ENCODE data around the gene POLR2F.

Gene POLR2F

GRCh38 chr22:37989146-37990045 is 35.9 kb downstream of the POLR2F start:
- Mint-ChIP-seq H3K36me3 (ENCODE audit: low read depth) (no peaks in the 10 kb centered on the region), H3K4me1 (ENCODE audit: low read depth) (no peaks in the 10 kb centered on the region), H3K27ac (peak overlapping the region; percentile 15), H3K9me3 (no peaks in the 10 kb centered on the region), H3K27me3 (ENCODE audit: low read depth) (no peaks in the 10 kb centered on the region), H3K4me3 (no peak overlapping the region)
- DNase-seq (ENCODE audit: low spot score), result no peak

- H3K9me3 Mint-ChIP-seq, result no peaks in the 10 kb centered on the region
- H3K27ac Mint-ChIP-seq, result no peak overlapping the region
- DNase-seq (ENCODE audit: low spot score), result no peak
- no peaks in the 10 kb centered on the region for H3K36me3 Mint-ChIP-seq (ENCODE audit: low read depth)
- H3K4me1 Mint-ChIP-seq (ENCODE audit: low read depth), result no peaks in the 10 kb centered on the region
- no peaks in the 10 kb centered on the region for H3K27me3 Mint-ChIP-seq (ENCODE audit: low read depth)
- no peak overlapping the region for H3K4me3 Mint-ChIP-seq
Measured at GRCh38 chr22:37990301-37990700, 36.8 kb downstream of the POLR2F start.

- no peaks in the 10 kb centered on the region for H3K27me3 Mint-ChIP-seq (ENCODE audit: low read depth)
- no peak overlapping the region for H3K4me3 Mint-ChIP-seq
- no peaks in the 10 kb centered on the region for H3K4me1 Mint-ChIP-seq (ENCODE audit: low read depth)
- H3K36me3 Mint-ChIP-seq (ENCODE audit: low read depth), result no peaks in the 10 kb centered on the region
- no peaks in the 10 kb centered on the region for H3K9me3 Mint-ChIP-seq
- DNase-seq (ENCODE audit: low spot score), result no peak
- H3K27ac Mint-ChIP-seq, result no peak overlapping the region
Measured at GRCh38 chr22:37990862-37991261, 37.4 kb downstream of the POLR2F start.

- Mint-ChIP-seq H3K36me3 (ENCODE audit: low read depth) (no peaks in the 10 kb centered on the region), H3K27me3 (ENCODE audit: low read depth) (no peaks in the 10 kb centered on the region), H3K9me3 (no peaks in the 10 kb centered on the region), H3K4me3 (no peak overlapping the region), H3K4me1 (ENCODE audit: low read depth) (no peaks in the 10 kb centered on the region), H3K27ac (no peak overlapping the region)
- DNase-seq (ENCODE audit: low spot score), result no peak
Measured at GRCh38 chr22:37991731-37992442, 38.4 kb downstream of the POLR2F start.

- H3K4me3 Mint-ChIP-seq, result no peak overlapping the region
- no peaks in the 10 kb centered on the region for H3K36me3 Mint-ChIP-seq (ENCODE audit: low read depth)
- H3K27ac Mint-ChIP-seq, result no peak overlapping the region
- no peaks in the 10 kb centered on the region for H3K27me3 Mint-ChIP-seq (ENCODE audit: low read depth)
- no peak for DNase-seq (ENCODE audit: low spot score)
- H3K4me1 Mint-ChIP-seq (ENCODE audit: low read depth), result no peaks in the 10 kb centered on the region
- H3K9me3 Mint-ChIP-seq, result no peaks in the 10 kb centered on the region
Measured at GRCh38 chr22:37994049-37994448, 40.5 kb downstream of the POLR2F start.

- no peaks in the 10 kb centered on the region for H3K9me3 Mint-ChIP-seq
- no peaks in the 10 kb centered on the region for H3K27me3 Mint-ChIP-seq (ENCODE audit: low read depth)
- H3K36me3 Mint-ChIP-seq (ENCODE audit: low read depth), result no peaks in the 10 kb centered on the region
- no peak for DNase-seq (ENCODE audit: low spot score)
- H3K4me1 Mint-ChIP-seq (ENCODE audit: low read depth), result no peaks in the 10 kb centered on the region
- H3K27ac Mint-ChIP-seq, result no peak overlapping the region
- H3K4me3 Mint-ChIP-seq, result no peak overlapping the region
Measured at GRCh38 chr22:37994982-37995381, 41.5 kb downstream of the POLR2F start.

GRCh38 chr22:37995460-37995859 is 42.0 kb downstream of the POLR2F start:
- no peaks in the 10 kb centered on the region for H3K36me3 Mint-ChIP-seq (ENCODE audit: low read depth)
- no peak for DNase-seq (ENCODE audit: low spot score)
- no peaks in the 10 kb centered on the region for H3K4me1 Mint-ChIP-seq (ENCODE audit: low read depth)
- no peak overlapping the region for H3K4me3 Mint-ChIP-seq
- H3K27ac Mint-ChIP-seq, result no peak overlapping the region
- no peaks in the 10 kb centered on the region for H3K9me3 Mint-ChIP-seq
- no peaks in the 10 kb centered on the region for H3K27me3 Mint-ChIP-seq (ENCODE audit: low read depth)

- DNase-seq (ENCODE audit: low spot score), result no peak
- no peaks in the 10 kb centered on the region for H3K9me3 Mint-ChIP-seq
- no peaks in the 10 kb centered on the region for H3K27me3 Mint-ChIP-seq (ENCODE audit: low read depth)
- H3K4me3 Mint-ChIP-seq, result no peak overlapping the region
- H3K36me3 Mint-ChIP-seq (ENCODE audit: low read depth), result no peaks in the 10 kb centered on the region
- H3K27ac Mint-ChIP-seq, result no peak overlapping the region
- no peaks in the 10 kb centered on the region for H3K4me1 Mint-ChIP-seq (ENCODE audit: low read depth)
Measured at GRCh38 chr22:37996079-37996478, 42.6 kb downstream of the POLR2F start.

- H3K27ac Mint-ChIP-seq, result no peak overlapping the region
- no peaks in the 10 kb centered on the region for H3K4me1 Mint-ChIP-seq (ENCODE audit: low read depth)
- H3K9me3 Mint-ChIP-seq, result no peaks in the 10 kb centered on the region
- no peaks in the 10 kb centered on the region for H3K27me3 Mint-ChIP-seq (ENCODE audit: low read depth)
- H3K4me3 Mint-ChIP-seq, result no peak overlapping the region
- H3K36me3 Mint-ChIP-seq (ENCODE audit: low read depth), result no peaks in the 10 kb centered on the region
- DNase-seq (ENCODE audit: low spot score), result no peak
Measured at GRCh38 chr22:37996515-37997246, 43.2 kb downstream of the POLR2F start.

- Mint-ChIP-seq H3K4me1 (ENCODE audit: low read depth) (no peaks in the 10 kb centered on the region), H3K27me3 (ENCODE audit: low read depth) (no peaks in the 10 kb centered on the region), H3K9me3 (no peaks in the 10 kb centered on the region), H3K4me3 (no peak overlapping the region), H3K27ac (no peak overlapping the region), H3K36me3 (ENCODE audit: low read depth) (no peaks in the 10 kb centered on the region)
- DNase-seq (ENCODE audit: low spot score), result no peak
Measured at GRCh38 chr22:37998543-37998942, 45.0 kb downstream of the POLR2F start.

GRCh38 chr22:37999236-37999635 is 45.7 kb downstream of the POLR2F start:
- Mint-ChIP-seq H3K9me3 (no peaks in the 10 kb centered on the region), H3K36me3 (ENCODE audit: low read depth) (no peaks in the 10 kb centered on the region), H3K4me1 (ENCODE audit: low read depth) (no peaks in the 10 kb centered on the region), H3K27ac (no peak overlapping the region), H3K4me3 (no peak overlapping the region), H3K27me3 (ENCODE audit: low read depth) (no peaks in the 10 kb centered on the region)
- DNase-seq (ENCODE audit: low spot score), result no peak

GRCh38 chr22:37999640-38000272 is 46.3 kb downstream of the POLR2F start:
- Mint-ChIP-seq H3K4me3 (no peak overlapping the region), H3K27me3 (ENCODE audit: low read depth) (no peaks in the 10 kb centered on the region)
- DNase-seq (ENCODE audit: low spot score), result no peak

GRCh38 chr22:38005943-38006342 is 52.4 kb downstream of the POLR2F start:
- Mint-ChIP-seq H3K36me3 (ENCODE audit: low read depth) (no peaks in the 10 kb centered on the region), H3K27me3 (ENCODE audit: low read depth) (no peaks in the 10 kb centered on the region), H3K27ac (no peak overlapping the region), H3K4me1 (ENCODE audit: low read depth) (peaks cover 4% of the 10 kb centered on the region), H3K9me3 (no peaks in the 10 kb centered on the region), H3K4me3 (no peak overlapping the region)
- no peak for DNase-seq (ENCODE audit: low spot score)

More at GRCh38 chr22:37999640-38000272, 46.3 kb downstream of the POLR2F start:
- no peak overlapping the region for H3K27ac Mint-ChIP-seq
- no peaks in the 10 kb centered on the region for H3K36me3 Mint-ChIP-seq (ENCODE audit: low read depth)
- H3K9me3 Mint-ChIP-seq, result no peaks in the 10 kb centered on the region
- H3K4me1 Mint-ChIP-seq (ENCODE audit: low read depth), result no peaks in the 10 kb centered on the region

Data from T-helper 2 cell treated with Interferon-gamma antibody and Interleukin-4, amounts not matched to agents 5 μg/mL and 100 μg/mL, for 36 hours (primary cell).